HepG2 (cell line): ENCODE data around the gene TECPR1.

Experiments used
- NFYB ChIP-seq: sonication (generic); formaldehyde crosslinking; IDR thresholded peaks from 2 replicates; pipeline ENCODE4 v1.4.0; 2020; ENCODE audit warnings: missing genetic modification reagents
- SAFB2 ChIP-seq: sonication (generic); formaldehyde crosslinking; IDR thresholded peaks from 2 replicates; pipeline ENCODE4 v1.5.1; 2020; ENCODE audit warnings: missing genetic modification reagents, low read depth, mild to moderate bottlenecking, borderline replicate concordance

- TF ChIP-seq SAFB2 (CRISPR knock-in tag) (no peak), NFYB (CRISPR knock-in tag) (no peak)
These were observed 23.2 kb downstream of the TECPR1 start for GRCh38 chr7:98228801-98229200.
